Measurements from ENCODE around the gene SLC9A3. TPM values are rescaled to one million over a fixed set of nuclear protein-coding genes. Genes with fewer than 3 reads are reported as not detected.

SLC9A3 gene
- total and polyA plus RNA-seq, 2 donors = 1.3 to 1.9 TPM

GRCh38 chr5:420632-421286 is 103.5 kb downstream of the SLC9A3 start:
- no peaks in the 10 kb centered on the region for H3K27me3 ChIP-seq (ENCODE audit: control insufficient read depth in 2 of 2, insufficient read depth in 1 of 2, low read length in 1 of 2)
- no peak for DNase-seq (ENCODE audit: low read depth in 6 of 9, low spot score in 9 of 9)
- whole genome bisulfite sequencing = 94% methylated on average over 52 of the region's 52 CpGs

More at GRCh38 chr5:420632-421286, 103.5 kb downstream of the SLC9A3 start:
- H3K36me3 ChIP-seq (ENCODE audit: control insufficient read depth in 2 of 2, insufficient read depth in 2 of 2, low read length in 1 of 2) = no peaks in the 10 kb centered on the region
- H3K9me3 ChIP-seq (ENCODE audit: control insufficient read depth in 2 of 2, insufficient read depth in 1 of 2, low read length in 1 of 2) = peaks cover 0 to 5% of the 10 kb centered on the region in 2 donors
- no peak overlapping the region for H3K4me3 ChIP-seq (ENCODE audit: low read length in 2 of 2)
- peaks cover 10 to 38% of the 10 kb centered on the region in 2 donors for H3K4me1 ChIP-seq (ENCODE audit: control insufficient read depth in 2 of 2, insufficient read depth in 2 of 2, low read length in 2 of 2)
- no peak overlapping the region for H3K27ac ChIP-seq (ENCODE audit: low read depth in 1 of 2, low read length in 1 of 2)

Other genes starting within 250 kb of the SLC9A3 start
- 0.52 TPM for gene AHRR, start 202.7 kb downstream of the SLC9A3 start, total RNA-seq
- 0.34 TPM for gene AHRR, start 202.7 kb downstream of the SLC9A3 start, polyA plus RNA-seq
- 27.2 TPM for gene EXOC3, start 81.3 kb downstream of the SLC9A3 start, total RNA-seq
- 60.0 TPM for gene EXOC3, start 81.3 kb downstream of the SLC9A3 start, polyA plus RNA-seq
- 6.0 TPM for gene CEP72, start 87.9 kb upstream of the SLC9A3 start, total RNA-seq
- 5.0 TPM for gene CEP72, start 87.9 kb upstream of the SLC9A3 start, polyA plus RNA-seq
- 0.24 TPM for gene TPPP, start 168.9 kb upstream of the SLC9A3 start, total RNA-seq
- 0.64 TPM for gene TPPP, start 168.9 kb upstream of the SLC9A3 start, polyA plus RNA-seq